T-helper 1 cell treated with Interleukin-12 subunit alpha and Interleukin-12 subunit beta and Interleukin-4 antibody, amounts not matched to agents 30 ng/mL and 1 ng/mL, for 36 hours (primary cell): Measurements from ENCODE around the gene MGMT. TPM values are rescaled to one million over a fixed set of nuclear protein-coding genes. Genes with fewer than 3 reads are reported as not detected.
"Not testable (repeated sequence)": the region's sequence is repeated elsewhere in the genome, so short reads cannot be mapped to it uniquely, and the experiment has no call there.

Experiments
- intact Hi-C: fragments of 100-400 bp; cut with micrococcal nuclease; formaldehyde crosslinking; loops from one replicate; pipeline ENCODE4 v1.15.1; 2024
- total RNA-seq: library from RNA; stranded (reverse); gene quantifications from 2 replicates; pipeline ENCODE4 v1.2.3, GENCODE V29; 2022

Gene MGMT
- 14.9 and 17.1 TPM in 2 replicates for total RNA-seq

DNA sequence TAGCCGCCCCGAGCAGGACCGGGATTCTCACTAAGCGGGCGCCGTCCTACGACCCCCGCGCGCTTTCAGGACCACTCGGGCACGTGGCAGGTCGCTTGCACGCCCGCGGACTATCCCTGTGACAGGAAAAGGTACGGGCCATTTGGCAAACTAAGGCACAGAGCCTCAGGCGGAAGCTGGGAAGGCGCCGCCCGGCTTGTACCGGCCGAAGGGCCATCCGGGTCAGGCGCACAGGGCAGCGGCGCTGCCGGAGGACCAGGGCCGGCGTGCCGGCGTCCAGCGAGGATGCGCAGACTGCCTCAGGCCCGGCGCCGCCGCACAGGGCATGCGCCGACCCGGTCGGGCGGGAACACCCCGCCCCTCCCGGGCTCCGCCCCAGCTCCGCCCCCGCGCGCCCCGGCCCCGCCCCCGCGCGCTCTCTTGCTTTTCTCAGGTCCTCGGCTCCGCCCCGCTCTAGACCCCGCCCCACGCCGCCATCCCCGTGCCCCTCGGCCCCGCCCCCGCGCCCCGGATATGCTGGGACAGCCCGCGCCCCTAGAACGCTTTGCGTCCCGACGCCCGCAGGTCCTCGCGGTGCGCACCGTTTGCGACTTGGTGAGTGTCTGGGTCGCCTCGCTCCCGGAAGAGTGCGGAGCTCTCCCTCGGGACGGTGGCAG, at the start of gene MGMT:
MGMT (plus strand) TSS at position 539 of the 656 bp plus-strand sequence.
- intact Hi-C loops, result loop anchor here (1.0 to 10.0 kb wide), 10 partner anchors 408 to 1405 kb away; partner anchors contain the start of genes C10orf143, EBF3, GLRX3 and MKI67

DNA sequence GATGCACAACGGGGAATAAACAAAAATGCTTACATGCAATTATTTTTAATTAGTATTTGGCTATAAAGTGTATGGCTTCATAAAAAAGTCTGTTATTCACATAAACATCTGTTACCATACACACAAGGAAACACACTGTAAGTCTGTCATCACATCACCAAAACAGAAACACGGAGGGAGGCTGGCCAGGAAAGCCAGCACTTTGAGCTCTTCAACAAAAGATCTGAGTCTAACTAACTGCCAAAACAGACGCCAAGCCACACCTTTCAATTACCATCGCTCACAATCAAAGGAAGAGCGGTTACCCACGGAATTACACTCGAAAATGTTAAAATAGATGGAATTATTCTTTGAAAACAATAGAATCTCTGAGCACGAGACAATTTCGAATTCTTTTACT, 49.2 kb upstream of the MGMT start:
- intact Hi-C loops, result no loop called here

- intact Hi-C loops, result no loop called here
Measured at GRCh38 chr10:129418496-129419225, 48.4 kb upstream of the MGMT start.

GRCh38 chr10:129419397-129419796, 47.6 kb upstream of the MGMT start:
- intact Hi-C loops, result no loop called here

DNA sequence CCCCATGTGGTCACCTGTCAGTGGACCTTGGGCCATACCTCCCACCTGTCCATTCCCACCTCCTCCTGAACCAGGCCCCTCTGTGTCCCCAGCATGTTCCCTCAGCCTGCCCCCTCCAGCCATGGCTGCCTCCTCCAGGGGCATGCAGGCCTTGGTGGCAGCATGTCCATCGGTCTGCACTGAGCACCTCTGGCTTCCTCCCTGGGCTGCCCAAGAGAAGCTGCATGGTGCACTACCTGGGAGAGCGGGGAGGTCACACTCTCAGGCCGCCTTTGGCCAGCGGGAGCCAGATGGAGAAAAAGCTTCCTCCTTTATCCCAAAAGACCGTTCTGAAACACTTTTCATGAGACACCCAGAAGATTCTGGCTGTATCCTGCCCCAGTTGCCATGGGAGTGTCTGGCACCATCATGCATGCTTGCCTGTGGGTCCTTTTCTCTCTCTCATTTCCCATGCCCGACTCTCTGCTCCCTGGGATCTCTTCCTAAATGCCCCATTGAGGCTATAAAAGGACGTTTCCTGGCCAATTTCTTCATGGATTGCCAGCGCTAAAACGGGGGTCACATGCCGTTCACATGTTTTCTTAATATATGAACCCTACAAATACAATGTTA, 45.5 kb upstream of the MGMT start:
- intact Hi-C loops, result no loop called here

- intact Hi-C loops, result no loop called here
Measured at GRCh38 chr10:129424978-129425377, 42.1 kb upstream of the MGMT start.

DNA sequence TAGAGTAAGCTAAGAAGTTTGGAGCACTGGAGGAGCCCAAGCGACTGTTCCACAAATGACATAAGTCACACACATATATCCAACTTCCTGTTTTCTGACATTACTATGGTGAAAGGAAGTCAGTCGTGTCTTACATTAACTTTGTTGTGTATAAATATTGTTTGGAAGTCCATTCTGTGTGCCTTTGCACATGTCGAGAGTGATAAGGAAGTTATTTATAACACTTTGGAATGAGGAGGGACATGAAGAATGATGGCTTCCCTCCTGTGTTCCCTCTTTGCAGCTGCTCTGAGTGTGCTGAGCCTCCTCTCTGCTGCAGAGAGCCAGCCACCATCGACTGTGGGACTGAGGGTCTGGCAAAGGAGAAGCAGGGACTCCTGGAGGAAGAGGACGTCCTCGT, 40.4 kb upstream of the MGMT start:
- intact Hi-C loops, result no loop called here

GRCh38 chr10:129433266-129433665, 33.8 kb upstream of the MGMT start:
- intact Hi-C loops, result no loop called here

- intact Hi-C loops, result not testable (repeated sequence)
Measured at GRCh38 chr10:129435724-129436123, 31.3 kb upstream of the MGMT start.

GRCh38 chr10:129438024-129438423, 29.0 kb upstream of the MGMT start:
- intact Hi-C loops, result no loop called here

GRCh38 chr10:129440247-129440646, 26.8 kb upstream of the MGMT start:
- intact Hi-C loops, result no loop called here

GRCh38 chr10:129440722-129441316, 26.2 kb upstream of the MGMT start:
- intact Hi-C loops, result no loop called here

- intact Hi-C loops, result no loop called here
Measured at GRCh38 chr10:129441372-129442009, 25.6 kb upstream of the MGMT start.

- intact Hi-C loops, result no loop called here
Measured at GRCh38 chr10:129442866-129443265, 24.2 kb upstream of the MGMT start.

GRCh38 chr10:129444359-129444758, 22.7 kb upstream of the MGMT start:
- intact Hi-C loops, result no loop called here

- intact Hi-C loops, result no loop called here
Measured at GRCh38 chr10:129445436-129446182, 21.4 kb upstream of the MGMT start.

DNA sequence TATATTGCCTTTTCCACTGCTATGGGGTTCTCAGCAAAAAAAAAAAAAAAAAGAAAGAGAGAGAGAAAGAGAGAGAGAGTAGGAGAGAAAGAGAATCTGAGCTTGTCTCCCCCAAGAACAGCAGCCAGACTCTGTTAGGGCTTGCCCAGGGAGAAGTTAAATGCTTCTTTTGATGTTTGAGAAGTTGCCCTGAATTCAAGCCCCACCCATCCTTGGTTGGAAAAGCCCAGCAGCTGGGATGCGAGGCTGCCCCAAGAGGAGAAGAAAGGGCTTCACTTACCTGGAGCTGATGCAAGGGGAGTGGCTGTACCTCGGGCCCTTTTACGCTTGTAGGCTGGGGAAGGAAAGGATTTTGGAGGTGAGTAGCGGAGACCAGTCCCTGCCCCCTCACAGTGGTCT, 20.9 kb upstream of the MGMT start:
- intact Hi-C loops, result no loop called here

GRCh38 chr10:129447486-129447885, 19.6 kb upstream of the MGMT start:
- intact Hi-C loops, result no loop called here

DNA sequence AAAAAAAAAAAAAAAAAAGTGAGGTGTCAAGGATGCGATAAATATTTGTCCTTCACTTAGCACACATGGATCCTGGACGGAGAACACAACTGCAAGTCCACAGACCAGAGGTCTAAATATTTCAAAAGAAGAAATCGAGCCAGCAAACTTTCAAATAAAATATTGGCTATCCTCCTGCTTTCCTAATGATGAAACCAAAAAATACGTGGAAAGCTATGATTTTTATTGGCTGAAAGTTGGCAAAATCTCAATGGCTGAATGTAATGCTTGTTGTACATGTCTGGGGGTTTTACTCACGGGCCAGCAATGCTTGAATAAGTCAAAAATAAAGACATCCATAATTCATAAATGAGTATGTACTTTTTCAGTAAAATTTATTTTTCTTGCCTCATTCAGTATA, 19.0 kb upstream of the MGMT start:
- intact Hi-C loops, result no loop called here

GRCh38 chr10:129448539-129448938, 18.5 kb upstream of the MGMT start:
- intact Hi-C loops, result no loop called here

GRCh38 chr10:129449893-129450292, 17.1 kb upstream of the MGMT start:
- intact Hi-C loops, result no loop called here
